IMR-90 (cell line): Measurements from ENCODE around the gene NPAP1. TPM values are rescaled to one million over a fixed set of nuclear protein-coding genes. Genes with fewer than 3 reads are reported as not detected.

ENCODE experiments used
- ATAC-seq: fragments of 200-7000 bp; cut with Tn5 transposase; 2 replicates; pipeline ENCODE4 v1.9.1; 2020; ENCODE audit warnings: low read depth, mild to moderate bottlenecking, moderate library complexity
- BruUV-seq: library from RNA; stranded (reverse); fragments of 400-500 nt; replicated peaks from 2 replicates; lab custom pipeline; 2021; lab: Mats Ljungman, UMichigan
- CTCF ChIA-PET: fragments of 300-600 bp; formaldehyde crosslinking; extraction: SDS; loops from one replicate; lab custom pipeline; 2021; ENCODE audit warnings: antibody characterized with exemption; lab: Yijun Ruan, JAX
- POLR2A ChIA-PET: fragments of 300-600 bp; sonication (Branson Sonifier 250); formaldehyde crosslinking; loops from one replicate; lab custom pipeline; 2022; ENCODE audit warnings: antibody characterized with exemption; ENCODE audit not compliant: unreplicated experiment; lab: Charles Lee
- DNase-seq: peaks from one replicate; pipeline ENCODE4 v3.0.0; 2013
- H2AFZ ChIP-seq: replicated peaks from 2 replicates; pipeline ENCODE3; 2013; ENCODE audit warnings: low read length, mild to moderate bottlenecking; ENCODE audit not compliant: poor library complexity
- H2AK5ac ChIP-seq: 2 replicates; pipeline ENCODE4 v1.6.1; 2013; ENCODE audit warnings: low read depth, low read length, inconsistent platforms
- H2AK9ac ChIP-seq: replicated peaks from 2 replicates; pipeline ENCODE3; 2013; ENCODE audit warnings: mild to moderate bottlenecking, low read depth, low read length, moderate library complexity; ENCODE audit not compliant: poor library complexity
- H2BK120ac ChIP-seq: 2 replicates; pipeline ENCODE4 v1.6.1; 2013; ENCODE audit warnings: low read depth, low read length, inconsistent platforms
- H2BK15ac ChIP-seq: 3 replicates; pipeline ENCODE4 v1.6.1; 2013; ENCODE audit warnings: low read depth, low read length, inconsistent platforms
- H2BK20ac ChIP-seq: 2 replicates; pipeline ENCODE4 v1.6.1; 2013; ENCODE audit warnings: low read depth, mild to moderate bottlenecking, inconsistent platforms, low read length, moderate library complexity
- H2BK5ac ChIP-seq: 2 replicates; pipeline ENCODE4 v1.6.1; 2013; ENCODE audit warnings: mild to moderate bottlenecking, low read depth, low read length, inconsistent platforms; ENCODE audit not compliant: poor library complexity, severe bottlenecking
- H3K14ac ChIP-seq: replicated peaks from 2 replicates; pipeline ENCODE4 v1.6.1; 2013; ENCODE audit warnings: low read depth, low read length, inconsistent platforms
- H3K18ac ChIP-seq: 2 replicates; pipeline ENCODE4 v1.6.1; 2013; ENCODE audit warnings: low read depth, low read length, control low read depth
- H3K23ac ChIP-seq: 2 replicates; pipeline ENCODE4 v1.6.1; 2013; ENCODE audit warnings: low read depth, low read length, inconsistent platforms
- H3K27ac ChIP-seq: 2 replicates; pipeline ENCODE4 v1.5.1; 2013; ENCODE audit warnings: mild to moderate bottlenecking, control low read depth, low read length; ENCODE audit not compliant: insufficient read depth
- H3K27me3 ChIP-seq: 2 replicates; pipeline ENCODE4 v1.6.1; 2013; ENCODE audit warnings: low read length; ENCODE audit not compliant: control insufficient read depth, insufficient read depth
- H3K36me3 ChIP-seq: 2 replicates; pipeline ENCODE4 v1.6.1; 2013; ENCODE audit warnings: low read length, mixed read lengths; ENCODE audit not compliant: control insufficient read depth, insufficient read depth
- H3K4ac ChIP-seq: 2 replicates; pipeline ENCODE4 v1.6.1; 2013; ENCODE audit warnings: low read depth, low read length, inconsistent platforms
- H3K4me1 ChIP-seq: 2 replicates; pipeline ENCODE4 v1.6.1; 2013; ENCODE audit warnings: low read length, mixed read lengths; ENCODE audit not compliant: control insufficient read depth, insufficient read depth
- H3K4me2 ChIP-seq: 2 replicates; pipeline ENCODE4 v1.6.1; 2013; ENCODE audit warnings: low read depth, mild to moderate bottlenecking, control low read depth, low read length, moderate library complexity
- H3K4me3 ChIP-seq: 2 replicates; pipeline ENCODE4 v1.5.1; 2013; ENCODE audit warnings: low read depth, mild to moderate bottlenecking, control low read depth, low read length, moderate library complexity; ENCODE audit not compliant: insufficient read depth
- H3K56ac ChIP-seq: 2 replicates; pipeline ENCODE4 v1.6.1; 2013; ENCODE audit warnings: low read length, inconsistent platforms; ENCODE audit not compliant: insufficient read depth; ENCODE audit errors: extremely low read depth
- H3K79me1 ChIP-seq, 2 experiments: 2 replicates each; pipeline ENCODE4 v1.6.1; 2013; ENCODE audit warnings: low read length in 2 of 2, inconsistent platforms in 1 of 2, low read depth in 1 of 2
- H3K9ac ChIP-seq: 2 replicates; pipeline ENCODE4 v1.6.1; 2013; ENCODE audit warnings: low read depth, low read length, control low read depth
- H3K9me1 ChIP-seq: 2 replicates; pipeline ENCODE4 v1.6.1; 2013; ENCODE audit warnings: low read length, inconsistent platforms; ENCODE audit not compliant: insufficient read depth
- H3K9me3 ChIP-seq: 2 replicates; pipeline ENCODE4 v1.6.1; 2013; ENCODE audit warnings: low read length; ENCODE audit not compliant: control insufficient read depth, insufficient read depth
- H4K20me1 ChIP-seq: 2 replicates; pipeline ENCODE4 v1.6.1; 2013; ENCODE audit warnings: low read length, inconsistent platforms; ENCODE audit not compliant: insufficient read depth
- H4K5ac ChIP-seq: 2 replicates; pipeline ENCODE4 v1.6.1; 2013; ENCODE audit warnings: mild to moderate bottlenecking, low read depth, low read length, control low read depth
- H4K8ac ChIP-seq, 2 experiments: 2 replicates each; pipeline ENCODE4 v1.6.1; 2013; ENCODE audit warnings: low read depth in 2 of 2, low read length in 2 of 2, control low read depth in 1 of 2, inconsistent platforms in 1 of 2
- H4K91ac ChIP-seq: 2 replicates; pipeline ENCODE4 v1.6.1; 2013; ENCODE audit warnings: low read depth, low read length, inconsistent platforms; ENCODE audit not compliant: insufficient read depth
- BHLHE40 ChIP-seq: fragments of 150-350 bp; IDR thresholded peaks from 2 replicates; pipeline ENCODE4 v1.6.1; 2016; ENCODE audit warnings: mild to moderate bottlenecking, low read depth, low read length
- CEBPB ChIP-seq: IDR thresholded peaks from 2 replicates; pipeline ENCODE4 v1.6.1; 2012; ENCODE audit warnings: low read depth, low read length, improper control_type of control experiment
- CHD1 ChIP-seq: IDR thresholded peaks from 2 replicates; pipeline ENCODE4 v1.6.1; 2012; ENCODE audit warnings: low read depth, low read length, improper control_type of control experiment
- FOS ChIP-seq: fragments of 150-350 bp; IDR thresholded peaks from 2 replicates; pipeline ENCODE4 v1.6.1; 2016; ENCODE audit warnings: low read depth, low read length
- MAFK ChIP-seq: IDR thresholded peaks from 2 replicates; pipeline ENCODE4 v1.6.1; 2012; ENCODE audit warnings: low read depth, low read length, improper control_type of control experiment
- MAZ ChIP-seq: IDR thresholded peaks from 2 replicates; pipeline ENCODE4 v1.6.1; 2012; ENCODE audit warnings: low read depth, mild to moderate bottlenecking, low read length, improper control_type of control experiment, moderate library complexity, borderline replicate concordance
- MXI1 ChIP-seq: IDR thresholded peaks from 2 replicates; pipeline ENCODE4 v1.6.1; 2012; ENCODE audit warnings: low read depth, mild to moderate bottlenecking, low read length, moderate library complexity, borderline replicate concordance
- NFE2L2 ChIP-seq: fragments of 150-350 bp; IDR thresholded peaks from 2 replicates; pipeline ENCODE4 v1.6.1; 2016; ENCODE audit warnings: low read depth, mild to moderate bottlenecking, low read length
- POLR2A ChIP-seq: IDR thresholded peaks from 2 replicates; pipeline ENCODE4 v1.6.1; 2012; ENCODE audit warnings: mild to moderate bottlenecking, low read depth, low read length
- RAD21 ChIP-seq: IDR thresholded peaks from 2 replicates; pipeline ENCODE4 v1.6.1; 2012; ENCODE audit warnings: low read length, improper control_type of control experiment
- RCOR1 ChIP-seq: IDR thresholded peaks from 2 replicates; pipeline ENCODE4 v1.6.1; 2012; ENCODE audit warnings: mild to moderate bottlenecking, low read length, improper control_type of control experiment; ENCODE audit not compliant: insufficient replicate concordance
- RFX5 ChIP-seq: IDR thresholded peaks from 2 replicates; pipeline ENCODE4 v1.8.0; 2012; ENCODE audit warnings: low read depth, mild to moderate bottlenecking, low read length, moderate library complexity
- SMC3 ChIP-seq: fragments of 150-350 bp; IDR thresholded peaks from 2 replicates; pipeline ENCODE4 v1.6.1; 2016; ENCODE audit warnings: low read depth, mild to moderate bottlenecking, antibody characterized with exemption, low read length, moderate library complexity
- WGBS, 2 experiments: methylation state at CpG; one replicate each; pipeline versions ENCODE4 v1.1.5 to v1.1.7; 2013; ENCODE audit warnings: missing lambda C conversion rate in 2 of 2; ENCODE audit not compliant: insufficient read length in 1 of 2; ENCODE audit errors: extremely low coverage in 2 of 2; 5-methylcytosine and 5-hydroxymethylcytosine counted together
- dilution Hi-C: fragments of 300-500 bp; cut with HindIII; formaldehyde crosslinking; loops from one replicate; pipeline ENCODE4 v1.14.3; 2018; ENCODE audit warnings: low sequenced_read_pairs; ENCODE audit not compliant: unreplicated experiment
- in situ Hi-C: fragments of 300-500 bp; cut with MboI; formaldehyde crosslinking; loops from 3 replicates; pipeline ENCODE4 v1.14.3; 2019; ENCODE audit warnings: low sequenced_read_pairs, inconsistent platforms, mixed read lengths
- intact Hi-C: fragments of 100-400 bp; cut with micrococcal nuclease; formaldehyde crosslinking; loops from 2 replicates; pipeline ENCODE4 v1.10.0; 2022
- polyA plus RNA-seq, 3 experiments: library from polyadenylated mRNA; depleted of rRNA; stranded (reverse); fragments of >200 nt; gene quantifications; 2 replicates each; pipeline ENCODE4 v1.2.3, GENCODE V29; 2012; ENCODE audit warnings: low replicate concordance in 1 of 3
- total RNA-seq: library from RNA; depleted of rRNA; stranded (reverse); fragments of >200 nt; gene quantifications from 2 replicates; pipeline ENCODE4 v1.2.3, GENCODE V29; 2012
- TF ChIP-seq, protein P1 (sequence below): fragments of 150-350 bp; IDR thresholded peaks from 2 replicates; pipeline ENCODE4 v1.6.1; 2016; ENCODE audit warnings: low read depth, mild to moderate bottlenecking, low read length, moderate library complexity, borderline replicate concordance
- TF ChIP-seq, protein P2 (sequence below): conservative IDR thresholded peaks from 2 replicates; pipeline ENCODE4 v1.5.1; 2012; ENCODE audit warnings: mild to moderate bottlenecking, low read depth, low read length, improper control_type of control experiment
- TF ChIP-seq, protein P3 (sequence below): fragments of 150-350 bp; IDR thresholded peaks from 2 replicates; pipeline ENCODE4 v1.6.1; 2017; ENCODE audit warnings: mild to moderate bottlenecking, antibody characterized with exemption, low read length, low read depth

The NPAP1 gene
- total and polyA plus RNA-seq, 2 of the 4 experiments (the other 2 are of a cell fraction), result not detected

DNA sequence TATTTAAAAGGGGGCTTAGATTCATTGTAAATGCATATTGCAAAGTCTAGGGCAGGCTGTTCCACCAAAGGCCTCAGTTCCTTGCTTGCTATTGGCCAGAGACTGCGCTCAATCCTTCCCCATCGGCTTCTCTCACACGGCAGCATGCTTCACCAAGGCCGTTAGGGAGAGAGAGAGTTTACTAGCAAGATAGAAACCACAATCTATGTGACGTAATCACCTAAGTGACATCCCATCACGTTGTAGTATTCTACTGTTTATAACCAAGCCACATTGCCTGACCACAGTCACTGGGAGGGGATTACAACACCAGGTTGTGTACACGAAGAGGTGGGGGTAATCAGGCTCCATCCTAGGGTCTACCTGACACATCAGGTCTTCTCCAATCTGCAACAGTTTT lies 16.0 kb upstream of the NPAP1 start:
- no peak overlapping the region for H3K56ac ChIP-seq
- no peak overlapping the region for H2BK5ac ChIP-seq
- H3K79me1 ChIP-seq, result no peaks in the 10 kb centered on the region
- no peak overlapping the region for H2AK9ac ChIP-seq
- no peak overlapping the region for H3K4me2 ChIP-seq
- no peak overlapping the region for H3K9ac ChIP-seq
- no peaks in the 10 kb centered on the region for H3K36me3 ChIP-seq
- H3K4me1 ChIP-seq, result no peaks in the 10 kb centered on the region
- H3K9me3 ChIP-seq, result peaks cover 8% of the 10 kb centered on the region
- no peak for TF ChIP-seq RCOR1
- TF ChIP-seq, protein P1, sequence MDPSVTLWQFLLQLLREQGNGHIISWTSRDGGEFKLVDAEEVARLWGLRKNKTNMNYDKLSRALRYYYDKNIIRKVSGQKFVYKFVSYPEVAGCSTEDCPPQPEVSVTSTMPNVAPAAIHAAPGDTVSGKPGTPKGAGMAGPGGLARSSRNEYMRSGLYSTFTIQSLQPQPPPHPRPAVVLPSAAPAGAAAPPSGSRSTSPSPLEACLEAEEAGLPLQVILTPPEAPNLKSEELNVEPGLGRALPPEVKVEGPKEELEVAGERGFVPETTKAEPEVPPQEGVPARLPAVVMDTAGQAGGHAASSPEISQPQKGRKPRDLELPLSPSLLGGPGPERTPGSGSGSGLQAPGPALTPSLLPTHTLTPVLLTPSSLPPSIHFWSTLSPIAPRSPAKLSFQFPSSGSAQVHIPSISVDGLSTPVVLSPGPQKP, result no peak
- TF ChIP-seq NFE2L2, result no peak
- TF ChIP-seq RAD21, result no peak
- no peak for TF ChIP-seq SMC3
- TF ChIP-seq RFX5, result no peak
- TF ChIP-seq, protein P2, sequence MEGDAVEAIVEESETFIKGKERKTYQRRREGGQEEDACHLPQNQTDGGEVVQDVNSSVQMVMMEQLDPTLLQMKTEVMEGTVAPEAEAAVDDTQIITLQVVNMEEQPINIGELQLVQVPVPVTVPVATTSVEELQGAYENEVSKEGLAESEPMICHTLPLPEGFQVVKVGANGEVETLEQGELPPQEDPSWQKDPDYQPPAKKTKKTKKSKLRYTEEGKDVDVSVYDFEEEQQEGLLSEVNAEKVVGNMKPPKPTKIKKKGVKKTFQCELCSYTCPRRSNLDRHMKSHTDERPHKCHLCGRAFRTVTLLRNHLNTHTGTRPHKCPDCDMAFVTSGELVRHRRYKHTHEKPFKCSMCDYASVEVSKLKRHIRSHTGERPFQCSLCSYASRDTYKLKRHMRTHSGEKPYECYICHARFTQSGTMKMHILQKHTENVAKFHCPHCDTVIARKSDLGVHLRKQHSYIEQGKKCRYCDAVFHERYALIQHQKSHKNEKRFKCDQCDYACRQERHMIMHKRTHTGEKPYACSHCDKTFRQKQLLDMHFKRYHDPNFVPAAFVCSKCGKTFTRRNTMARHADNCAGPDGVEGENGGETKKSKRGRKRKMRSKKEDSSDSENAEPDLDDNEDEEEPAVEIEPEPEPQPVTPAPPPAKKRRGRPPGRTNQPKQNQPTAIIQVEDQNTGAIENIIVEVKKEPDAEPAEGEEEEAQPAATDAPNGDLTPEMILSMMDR, result no peak
- no peak for TF ChIP-seq CEBPB
- TF ChIP-seq MXI1, result no peak
- no peak for TF ChIP-seq POLR2A
- no peak for TF ChIP-seq MAZ
- no peak for TF ChIP-seq CHD1
- no peak for TF ChIP-seq FOS
- TF ChIP-seq MAFK, result no peak
- no peak for TF ChIP-seq BHLHE40
- TF ChIP-seq, protein P3, sequence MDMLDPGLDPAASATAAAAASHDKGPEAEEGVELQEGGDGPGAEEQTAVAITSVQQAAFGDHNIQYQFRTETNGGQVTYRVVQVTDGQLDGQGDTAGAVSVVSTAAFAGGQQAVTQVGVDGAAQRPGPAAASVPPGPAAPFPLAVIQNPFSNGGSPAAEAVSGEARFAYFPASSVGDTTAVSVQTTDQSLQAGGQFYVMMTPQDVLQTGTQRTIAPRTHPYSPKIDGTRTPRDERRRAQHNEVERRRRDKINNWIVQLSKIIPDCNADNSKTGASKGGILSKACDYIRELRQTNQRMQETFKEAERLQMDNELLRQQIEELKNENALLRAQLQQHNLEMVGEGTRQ, result no peak
- H3K23ac ChIP-seq, result no peak overlapping the region
- H3K4ac ChIP-seq, result no peak overlapping the region
- H4K20me1 ChIP-seq, result no peaks in the 10 kb centered on the region
- no peak overlapping the region for H4K91ac ChIP-seq
- no peak overlapping the region for H2BK20ac ChIP-seq
- ATAC-seq (no peak), DNase-seq (no peak)
- no peak overlapping the region for H3K4me3 ChIP-seq
- H4K5ac ChIP-seq, result no peak overlapping the region
- H3K14ac ChIP-seq, result no peak overlapping the region
- no peak overlapping the region for H2AK5ac ChIP-seq
- POLR2A ChIA-PET, result no interaction called here
- H4K8ac ChIP-seq, result no peak overlapping the region
- no TSS peak for BruUV-seq
- intact Hi-C loops, result loop anchor here (5.0 kb wide), 1 partner anchor 803 kb away; no protein-coding TSS in a partner anchor
- CTCF ChIA-PET, result no interaction called here
- no peak overlapping the region for H2BK120ac ChIP-seq
- H2AFZ ChIP-seq, result no peak overlapping the region
- H3K27ac ChIP-seq, result no peak overlapping the region
- WGBS, 2 experiments, result no CpG with 5 or more reads among the region's 7 CpGs
- H3K18ac ChIP-seq, result no peak overlapping the region
- H2BK15ac ChIP-seq, result no peak overlapping the region
- dilution Hi-C loops, result no loop called here
- in situ Hi-C loops, result no loop called here
- H3K9me1 ChIP-seq, result no peaks in the 10 kb centered on the region
- H3K27me3 ChIP-seq, result no peaks in the 10 kb centered on the region
